Activated gamma-delta T cell (primary cell): Measurements from ENCODE around the gene SNAPC3.
"Not testable (repeated sequence)": the region's sequence is repeated elsewhere in the genome, so short reads cannot be mapped to it uniquely, and the experiment has no call there.

Experiments used
- DNase-seq: peaks from one replicate; lab custom pipeline; 2025; lab: John Stamatoyannopoulos, UW
- total RNA-seq, 2 donors: gene quantifications; one replicate each; lab custom pipeline; 2026; lab: John Stamatoyannopoulos, UW

Gene SNAPC3
- 38.7 to 43.3 reads per million in 2 donors for total RNA-seq

DNA sequence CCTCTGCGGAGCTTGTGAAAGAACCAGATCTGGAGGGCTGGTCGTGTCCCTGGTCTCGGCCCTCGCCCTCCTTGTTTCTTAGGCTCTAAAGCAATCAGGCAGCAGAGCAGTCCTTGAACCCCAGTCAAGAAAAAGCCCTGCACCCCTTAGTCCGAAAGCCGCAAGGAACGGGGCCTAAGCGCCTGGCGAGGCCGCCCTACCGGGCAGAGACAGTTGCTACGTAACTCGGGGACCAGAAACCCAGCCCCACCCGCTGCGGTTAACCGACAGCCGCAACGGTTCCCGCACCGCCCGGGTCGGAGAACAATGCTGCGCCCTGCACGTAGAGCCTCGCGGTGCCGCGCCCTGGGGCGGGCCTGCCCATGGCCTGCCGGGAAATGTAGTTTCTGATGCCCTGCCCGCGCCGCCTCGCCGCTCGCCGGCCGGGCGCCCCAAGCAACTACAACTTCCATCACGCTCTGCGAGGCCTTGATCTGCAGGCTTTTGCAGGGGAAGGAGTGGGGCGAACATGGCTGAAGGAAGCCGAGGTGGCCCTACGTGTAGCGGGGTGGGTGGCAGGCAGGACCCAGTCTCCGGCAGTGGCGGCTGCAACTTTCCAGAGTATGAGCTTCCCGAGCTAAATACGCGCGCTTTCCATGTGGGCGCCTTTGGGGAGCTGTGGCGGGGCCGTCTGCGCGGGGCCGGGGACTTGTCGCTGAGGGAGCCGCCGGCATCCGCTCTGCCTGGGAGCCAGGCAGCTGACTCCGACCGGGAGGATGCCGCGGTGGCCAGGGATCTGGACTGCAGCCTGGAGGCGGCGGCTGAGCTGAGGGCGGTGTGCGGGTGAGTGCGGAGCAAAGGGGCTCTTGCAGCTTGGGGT lies at the start of gene SNAPC3:
SNAPC3 (plus strand) TSS at position 505 of the 859 bp plus-strand sequence; CDS start at position 509, 4 bp downstream.
- DNase-seq, result peak; percentile 90

DNA sequence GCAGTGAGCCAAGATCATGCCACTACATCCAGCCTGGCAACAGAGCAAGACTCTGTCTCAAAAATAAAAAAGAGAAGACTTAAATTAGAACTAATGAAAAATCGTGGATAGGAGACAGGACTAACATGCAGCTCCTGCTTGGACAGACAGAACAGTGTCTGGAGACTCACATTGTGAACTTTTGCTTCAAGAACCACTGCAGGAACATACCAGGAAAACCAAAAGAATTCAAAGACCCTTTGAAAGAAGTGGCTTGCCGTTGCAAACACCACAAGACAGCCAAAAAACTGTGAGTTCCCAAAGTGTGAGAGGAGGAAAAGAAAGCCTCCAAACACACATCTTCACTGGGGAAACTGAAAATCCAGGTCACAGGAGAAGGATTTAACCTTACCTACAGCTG lies 48.8 kb upstream of the SNAPC3 start:
- DNase-seq, result no peak

DNA sequence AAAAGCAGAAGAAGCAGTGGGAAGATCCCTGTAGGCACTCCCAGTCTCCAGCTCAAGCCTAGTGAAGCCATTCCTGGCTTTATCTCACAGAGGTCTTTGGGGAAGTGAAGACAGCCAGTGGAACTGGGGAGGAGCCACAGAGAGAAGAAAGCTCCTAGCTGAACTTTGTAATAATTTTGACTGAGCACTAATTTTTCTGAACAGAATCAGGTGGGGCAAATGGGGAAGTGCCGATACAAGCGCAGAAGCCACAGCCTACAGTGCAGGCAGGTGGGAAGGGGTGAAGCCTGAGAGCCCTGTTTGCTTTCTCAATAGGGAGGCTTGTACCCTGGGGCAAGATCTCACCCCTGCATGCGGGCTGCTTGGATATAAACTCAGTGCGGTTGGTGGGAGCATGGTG lies 48.4 kb upstream of the SNAPC3 start:
- DNase-seq, result no peak

DNA sequence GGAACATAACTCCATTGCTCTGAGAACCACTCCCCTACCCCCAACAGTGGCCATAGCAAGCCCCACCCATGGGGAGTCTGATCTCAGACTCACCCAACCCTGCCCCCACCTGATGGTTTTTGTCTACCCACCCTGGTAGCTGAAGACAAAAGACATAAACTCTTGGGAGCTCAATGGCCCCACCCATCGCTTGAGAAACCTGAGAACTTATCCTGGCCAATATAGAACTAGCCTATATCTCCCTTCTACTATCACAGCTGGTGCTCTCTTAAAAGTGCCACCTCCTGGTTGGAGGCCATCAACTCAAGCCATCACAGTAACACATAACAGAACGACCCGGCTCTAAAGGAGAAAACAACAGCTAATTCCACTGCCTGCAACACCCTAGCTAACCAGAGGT lies 47.9 kb upstream of the SNAPC3 start:
- no peak for DNase-seq

DNA sequence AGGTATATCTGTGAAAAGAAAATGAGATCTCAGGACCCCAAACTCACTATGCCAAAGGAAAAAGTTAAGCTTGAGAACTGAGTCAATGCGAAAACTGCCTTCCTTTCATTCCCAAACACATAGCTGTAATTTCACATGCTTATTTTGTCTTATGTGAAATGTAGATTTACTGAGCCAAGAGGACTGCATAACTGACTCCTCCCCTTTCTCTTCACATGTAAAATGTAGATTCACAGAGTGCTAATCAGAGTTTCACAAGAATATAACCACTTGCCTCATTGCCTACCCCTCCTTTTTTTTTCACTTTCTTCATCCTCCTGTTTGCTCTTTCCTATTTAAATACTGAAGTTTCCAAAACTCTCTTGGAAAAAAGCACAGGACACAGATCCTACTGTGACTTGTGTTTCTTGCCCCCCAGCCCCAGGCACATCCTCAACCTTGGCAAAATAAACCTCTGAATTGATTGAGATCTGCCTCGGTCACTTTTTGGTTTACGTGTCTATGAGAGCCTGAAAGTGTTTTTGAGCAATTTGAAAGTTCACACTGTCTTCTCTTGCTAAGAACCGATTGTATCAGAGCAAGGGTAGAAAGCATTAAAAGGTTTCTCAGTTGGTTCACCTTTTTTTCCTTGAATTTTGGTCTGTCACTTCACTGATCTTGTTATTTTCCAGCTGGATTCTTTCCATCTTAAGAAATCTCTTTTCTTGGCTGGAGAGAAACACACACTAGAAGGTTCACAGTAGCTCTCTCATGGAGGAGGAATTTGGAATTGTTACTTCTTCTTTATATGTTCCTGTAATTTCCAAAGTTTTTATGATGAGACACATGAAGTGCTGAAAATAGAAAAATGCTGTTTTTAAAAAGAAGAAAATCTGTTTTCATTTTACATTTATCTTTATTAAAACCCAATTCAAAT lies 44.8 kb upstream of the SNAPC3 start:
- DNase-seq, result no peak

DNA sequence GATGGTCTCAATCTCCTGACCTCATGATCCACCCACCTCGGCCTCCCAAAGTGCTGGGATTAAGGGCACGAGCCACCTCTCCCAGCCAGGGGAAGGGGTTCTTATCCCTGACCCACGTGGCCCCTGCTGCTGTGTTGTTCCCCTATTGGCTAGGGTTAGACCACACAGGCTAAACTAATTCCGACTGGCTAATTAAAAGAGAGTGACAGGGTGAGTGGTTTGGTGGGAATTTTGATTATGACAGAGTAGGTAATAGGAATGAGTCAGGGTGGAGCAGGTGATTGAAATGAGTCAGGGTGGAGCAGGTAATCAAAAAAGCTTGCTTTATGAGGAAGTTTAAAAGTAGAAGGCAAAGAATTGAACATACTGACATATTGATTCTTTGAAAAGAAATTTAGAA lies 43.4 kb upstream of the SNAPC3 start:
- DNase-seq, result not testable (repeated sequence)

DNA sequence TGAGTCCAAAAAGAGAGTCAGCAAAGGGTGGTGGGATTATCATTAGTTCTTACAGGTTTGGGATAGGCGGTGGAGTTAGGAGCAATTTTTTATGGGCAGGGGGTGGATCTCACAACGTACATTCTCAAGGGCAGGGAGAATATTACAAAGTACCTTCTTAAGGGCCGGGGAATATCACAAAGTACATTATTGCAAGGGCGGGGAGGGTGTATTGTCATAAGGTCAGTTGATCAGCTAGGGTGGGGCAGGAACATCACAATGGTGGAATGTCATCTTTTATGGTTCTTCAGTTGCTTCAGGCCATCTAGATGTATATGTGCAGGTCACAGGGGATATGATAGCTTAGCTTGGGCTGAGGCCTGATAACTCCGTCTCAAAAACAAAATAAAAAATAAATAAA lies 42.8 kb upstream of the SNAPC3 start:
- DNase-seq, result not testable (repeated sequence)

DNA sequence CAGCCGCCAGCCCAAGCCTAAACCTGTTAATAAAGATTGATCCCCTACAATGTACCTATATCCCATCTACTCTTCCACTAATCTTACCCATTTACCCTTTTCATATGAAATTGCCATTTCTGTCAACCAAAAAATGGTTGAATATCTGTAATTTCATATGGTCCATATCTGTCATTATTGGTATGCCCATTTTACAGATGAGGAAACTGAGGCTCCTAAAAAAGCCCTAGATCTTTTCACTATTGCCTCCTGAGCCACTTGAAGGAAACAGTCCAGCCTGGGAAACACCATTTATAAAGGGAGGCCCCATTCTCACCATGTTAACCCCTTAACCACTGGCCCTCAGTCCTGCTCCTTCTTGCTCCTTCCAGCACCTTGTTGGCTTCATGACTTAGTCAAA lies 41.2 kb upstream of the SNAPC3 start:
- no peak for DNase-seq

DNA sequence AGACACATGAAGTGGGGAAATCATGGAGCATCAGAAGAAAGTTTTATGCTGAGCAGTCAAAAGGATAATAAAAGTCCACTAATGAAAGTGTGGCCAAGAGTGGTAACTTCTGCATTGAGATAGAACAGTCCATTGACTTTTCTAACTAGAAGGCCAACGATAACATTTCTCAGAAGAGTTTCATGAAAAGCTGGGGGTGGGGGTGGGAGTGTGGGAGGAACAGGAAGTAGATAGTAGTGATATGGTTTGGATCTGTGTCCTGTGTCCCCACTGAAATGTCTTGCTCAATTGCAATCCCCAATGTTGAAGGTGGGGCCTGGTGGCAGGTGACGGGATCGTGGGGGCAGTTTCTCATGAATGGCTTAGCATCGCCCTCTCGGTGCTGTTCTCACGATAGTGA lies 36.2 kb upstream of the SNAPC3 start:
- DNase-seq, result no peak

DNA sequence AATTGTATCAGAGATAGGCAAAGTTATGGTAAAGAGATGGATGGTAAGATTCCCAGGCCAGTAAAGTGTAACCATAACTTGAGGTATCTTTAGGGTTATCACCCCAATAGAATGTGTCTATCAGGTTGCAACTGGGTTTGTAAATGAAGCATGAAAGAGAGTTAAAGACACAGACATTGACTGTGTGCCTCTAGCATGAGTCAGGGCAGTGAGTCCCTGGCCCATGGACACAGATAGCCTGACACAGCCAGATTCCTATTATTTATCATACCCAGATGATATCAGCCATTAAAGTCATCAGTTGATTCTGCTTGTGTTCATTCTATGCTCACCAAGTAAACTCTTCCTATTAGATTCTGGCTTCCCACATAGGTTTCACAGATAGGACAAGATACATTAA lies 33.5 kb upstream of the SNAPC3 start:
- no peak for DNase-seq

DNA sequence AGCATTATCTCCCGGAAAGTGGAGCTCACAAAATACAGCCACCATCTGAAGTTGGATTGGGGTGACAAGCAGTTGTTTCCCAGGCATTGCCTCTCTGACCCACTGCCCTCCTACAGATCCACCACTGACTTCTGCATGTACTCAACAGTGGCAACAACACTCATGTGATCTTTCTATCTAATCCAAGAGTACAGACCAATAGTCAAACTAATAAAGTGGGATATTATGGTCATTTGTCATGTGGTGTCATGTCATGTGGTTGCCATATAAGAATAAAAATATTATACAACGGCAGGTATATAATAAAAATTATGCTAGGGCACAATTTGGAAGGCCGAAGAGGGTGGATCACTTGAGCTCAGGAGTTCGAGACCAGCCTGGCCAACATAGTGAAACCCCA lies 33.0 kb upstream of the SNAPC3 start:
- DNase-seq, result no peak

DNA sequence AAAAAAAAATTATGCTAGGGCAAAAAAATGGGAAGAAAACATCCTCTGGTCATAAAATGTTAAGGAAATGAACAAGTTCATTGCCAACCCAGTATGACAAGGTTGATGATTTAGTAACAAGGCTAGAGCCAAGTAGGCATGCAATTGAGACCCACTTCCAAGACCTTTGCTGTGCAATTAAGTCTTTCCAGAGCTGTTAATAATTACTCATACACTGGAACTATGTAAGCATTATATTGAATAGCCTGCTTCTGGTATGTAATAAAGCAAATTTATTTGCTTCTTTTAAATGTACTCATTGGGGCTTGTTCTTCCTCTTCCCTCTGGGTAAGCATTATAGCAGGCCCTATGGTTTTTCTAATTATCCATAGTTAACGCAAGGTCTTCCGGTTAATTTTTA lies 32.5 kb upstream of the SNAPC3 start:
- no peak for DNase-seq

DNA sequence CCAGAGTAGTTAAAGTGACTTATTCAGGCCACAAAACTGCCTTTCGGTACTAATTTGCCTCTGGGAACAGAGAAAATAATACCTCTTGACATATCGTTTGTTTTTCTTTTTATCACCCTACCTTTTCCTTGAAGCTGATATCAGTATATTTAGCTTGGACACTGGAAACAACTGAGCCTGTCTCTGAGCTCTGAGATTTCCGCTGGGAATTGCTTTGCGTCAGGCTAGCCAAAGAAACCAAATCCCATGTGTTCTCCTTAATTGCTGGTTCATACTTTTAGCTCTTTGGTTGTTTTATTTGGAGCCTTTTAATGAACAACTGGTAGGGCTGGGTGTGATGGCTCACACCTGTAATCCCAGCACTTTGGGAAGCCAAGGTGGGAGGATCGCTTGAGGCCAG lies 30.3 kb upstream of the SNAPC3 start:
- no peak for DNase-seq

DNA sequence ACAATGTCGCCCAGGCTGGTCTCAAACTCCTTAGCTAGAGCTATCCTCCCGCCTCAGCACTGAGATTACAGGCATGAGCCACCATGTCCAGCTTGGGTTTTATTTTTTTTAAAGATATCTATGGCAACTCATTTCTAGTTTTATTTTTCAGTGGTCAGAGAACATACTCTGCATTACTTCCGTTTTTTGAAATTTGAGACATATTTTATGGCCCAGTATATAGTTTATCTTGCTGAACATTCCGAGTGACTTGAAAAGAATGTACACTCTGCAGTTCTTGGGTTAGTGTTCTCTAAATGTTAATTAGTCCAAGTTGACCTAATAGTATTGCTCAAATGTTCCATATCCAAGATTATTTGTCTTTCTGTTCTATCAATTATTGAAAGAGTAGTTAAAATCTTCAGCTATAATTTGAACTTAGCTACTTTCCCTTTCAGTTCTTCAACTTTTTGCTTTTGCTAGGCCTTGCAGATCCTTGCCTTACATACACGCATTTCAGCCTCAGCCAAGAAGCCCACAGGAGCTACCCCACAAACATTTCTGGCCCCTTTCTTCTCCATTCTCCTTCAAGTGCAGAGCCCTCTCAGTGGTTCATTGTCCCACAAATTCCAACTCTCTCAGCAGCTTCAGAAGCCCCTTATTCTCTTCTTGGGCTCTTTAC lies 22.3 kb upstream of the SNAPC3 start:
- no peak for DNase-seq

DNA sequence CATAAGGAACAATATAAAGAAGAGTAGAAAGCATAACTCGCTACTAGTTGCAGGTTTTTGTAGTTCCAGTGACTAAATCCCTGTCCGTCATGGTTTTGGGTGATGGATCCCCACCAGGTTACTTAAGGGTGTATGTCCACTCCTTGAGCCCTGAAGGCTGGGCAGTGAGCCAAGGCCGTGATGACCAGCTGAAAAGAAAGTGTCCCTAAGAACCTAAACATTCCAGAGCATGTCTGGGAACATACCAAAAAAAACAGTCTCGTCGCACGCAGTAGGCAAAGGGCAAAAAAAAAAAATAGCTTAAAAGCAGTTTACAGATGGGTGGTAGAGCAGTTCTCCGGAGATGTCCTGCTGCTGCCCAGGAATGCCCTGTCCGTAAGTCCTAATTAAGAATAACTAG lies 21.4 kb upstream of the SNAPC3 start:
- no peak for DNase-seq

DNA sequence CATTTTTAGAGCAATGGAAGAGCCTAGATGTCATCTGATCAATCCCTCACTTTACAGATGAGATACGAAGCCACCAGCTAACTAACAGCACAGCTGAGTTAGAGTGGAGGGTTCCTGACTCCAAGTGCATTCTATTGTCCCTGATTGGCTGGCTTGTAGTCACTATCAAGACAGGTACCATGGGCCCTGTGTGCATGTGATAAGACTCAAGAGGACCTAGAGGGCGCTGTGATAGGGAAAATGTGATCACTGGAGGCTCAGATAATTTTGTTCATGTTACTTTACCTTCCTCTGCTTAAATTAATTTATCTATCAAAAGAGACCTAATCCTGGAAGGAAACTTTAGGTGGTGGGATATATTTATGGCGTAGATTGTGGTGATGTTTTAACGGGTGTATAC lies 19.5 kb upstream of the SNAPC3 start:
- DNase-seq, result no peak

DNA sequence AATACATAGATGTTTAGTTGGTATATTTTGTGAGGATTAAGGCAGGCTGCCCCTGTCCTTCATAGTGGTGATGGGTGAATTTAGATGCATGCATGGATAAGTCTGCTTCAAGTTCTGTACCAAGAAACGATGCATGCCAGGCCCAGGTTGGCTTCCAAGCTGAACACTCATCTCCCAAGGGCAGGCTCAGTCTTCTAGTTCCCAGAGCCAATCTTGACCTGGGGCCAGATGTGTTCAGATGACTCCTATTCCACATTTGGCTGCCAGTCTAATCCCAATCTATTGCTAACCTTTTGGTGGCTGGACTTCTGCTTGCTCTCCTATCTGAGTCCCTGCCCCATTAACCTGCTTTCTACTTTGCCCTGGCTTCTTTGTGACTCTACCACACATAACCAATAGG lies 18.5 kb upstream of the SNAPC3 start:
- DNase-seq, result no peak

DNA sequence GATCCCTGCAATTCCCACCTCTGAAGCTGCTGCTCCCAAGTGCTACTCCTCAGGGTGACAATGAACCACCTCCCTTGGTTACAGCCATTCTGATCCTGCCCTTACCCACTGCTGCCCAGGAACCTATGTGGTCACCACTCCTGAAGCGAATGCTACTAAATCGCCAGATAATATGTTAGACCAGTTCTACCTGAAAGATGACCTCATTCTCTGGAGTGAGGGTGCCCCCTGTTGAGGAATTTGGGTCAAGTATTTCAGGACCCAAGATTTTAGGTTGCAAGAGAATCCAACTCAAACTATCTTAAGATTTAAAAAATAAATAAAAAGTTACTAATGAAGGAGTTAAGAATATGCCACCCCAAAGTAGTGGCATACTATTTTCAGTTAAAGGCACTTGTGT lies 5.8 kb upstream of the SNAPC3 start:
- DNase-seq, result no peak

DNA sequence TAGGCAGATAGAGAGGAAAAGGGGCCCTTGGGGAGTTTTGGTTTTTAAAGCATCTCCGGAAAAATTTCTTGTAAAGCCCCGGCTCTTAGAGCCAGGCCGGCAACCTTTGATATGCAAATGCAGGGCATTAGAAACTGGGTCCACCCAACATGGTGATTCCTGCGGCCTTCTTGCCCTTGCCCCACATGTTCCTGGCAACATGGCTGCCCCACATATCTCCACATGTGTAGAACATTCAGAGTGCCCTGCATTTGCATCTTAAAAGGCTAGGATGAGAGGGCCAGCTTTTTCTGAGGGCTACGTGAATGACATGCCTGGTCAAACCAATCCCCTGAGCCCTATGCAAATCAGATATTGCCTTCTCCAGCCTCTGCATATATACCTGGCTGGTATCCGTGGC lies 5.0 kb upstream of the SNAPC3 start:
- no peak for DNase-seq

DNA sequence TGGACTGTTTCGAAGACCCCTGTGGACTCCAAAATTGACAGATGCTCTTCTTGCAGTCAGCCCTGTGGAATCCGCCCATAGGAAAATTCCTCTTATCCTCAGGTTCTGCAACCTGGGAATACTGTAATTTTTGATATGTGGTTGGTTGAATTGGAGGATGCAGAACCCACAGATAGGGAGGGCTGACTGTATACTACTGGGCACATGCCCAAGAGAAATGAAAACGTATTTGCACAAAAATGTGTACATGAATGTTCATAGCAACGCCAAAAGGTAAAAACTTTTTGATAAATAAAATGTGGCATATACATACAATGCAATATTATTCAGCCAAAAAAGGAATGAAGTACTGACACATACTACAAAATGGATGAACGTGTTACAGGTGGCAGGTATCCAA lies 1.9 kb upstream of the SNAPC3 start:
- no peak for DNase-seq

DNA sequence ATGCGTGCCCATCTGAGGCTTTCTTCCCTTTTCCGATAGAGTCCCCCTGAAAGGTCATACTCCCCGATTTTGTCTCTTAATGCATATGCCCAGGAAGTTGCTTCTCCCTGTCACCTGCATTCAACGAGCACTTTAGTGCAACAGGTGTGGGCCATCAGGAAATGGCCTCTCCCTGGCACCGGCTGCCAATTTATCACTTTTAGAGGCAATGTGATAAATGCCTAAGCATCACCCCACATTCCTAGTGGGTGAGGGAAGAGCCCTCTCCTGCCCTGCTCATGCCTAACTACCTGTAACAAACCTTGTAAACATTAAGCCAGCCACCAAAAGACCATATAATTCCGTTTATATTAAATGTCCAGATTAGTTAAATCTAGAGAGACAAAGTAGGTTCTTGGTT lies 1.1 kb upstream of the SNAPC3 start:
- no peak for DNase-seq

DNA sequence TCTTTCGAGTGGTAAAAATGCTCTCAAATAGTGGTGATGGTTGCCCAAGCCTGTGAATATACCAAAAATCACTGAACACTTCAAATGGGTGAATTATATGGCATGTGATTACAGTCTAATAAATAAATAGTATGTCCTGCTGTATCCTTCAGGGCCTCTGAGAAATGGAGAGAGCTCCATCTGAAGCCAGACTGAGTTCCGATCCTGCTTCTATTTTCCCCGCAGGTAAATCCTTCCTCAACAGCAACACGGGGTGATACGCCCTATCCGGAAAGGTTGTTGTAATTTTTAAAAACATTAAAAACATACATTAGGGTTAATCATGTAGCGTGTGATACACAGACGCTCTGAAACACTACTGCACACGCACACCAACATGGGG lies 695 bp upstream of the SNAPC3 start:
- no peak for DNase-seq
